ENCODE measurements around the gene CEP72.
"Not testable (repeated sequence)": the region's sequence is repeated elsewhere in the genome, so short reads cannot be mapped to it uniquely, and the experiment has no call there.

DNA sequence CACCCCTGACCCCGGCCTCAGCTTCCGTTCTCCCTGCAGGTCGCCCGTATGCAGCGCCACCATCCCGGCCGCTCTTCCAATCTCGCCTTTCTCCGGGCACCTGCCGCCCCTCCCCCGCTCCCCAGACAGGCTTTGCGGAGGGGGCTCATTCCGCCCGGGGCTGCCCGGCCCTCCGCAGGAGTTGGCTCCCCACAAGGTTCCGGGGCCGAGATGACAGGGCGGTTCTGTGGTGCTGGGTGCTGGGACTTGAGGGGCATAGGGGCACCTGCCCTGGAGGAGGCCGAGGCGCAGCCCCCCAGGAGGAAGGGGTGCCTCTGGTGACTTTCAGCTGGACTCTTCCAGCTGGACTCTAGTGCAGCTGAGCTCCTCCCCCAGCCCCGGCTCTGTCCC, 81.9 kb downstream of the CEP72 start:
- TF ChIP-seq, protein P1, sequence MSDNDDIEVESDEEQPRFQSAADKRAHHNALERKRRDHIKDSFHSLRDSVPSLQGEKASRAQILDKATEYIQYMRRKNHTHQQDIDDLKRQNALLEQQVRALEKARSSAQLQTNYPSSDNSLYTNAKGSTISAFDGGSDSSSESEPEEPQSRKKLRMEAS (IDR thresholded peaks at IDR 0.05; ENCODE audit: low read depth), result not testable (repeated sequence)
- TF ChIP-seq, protein P2, sequence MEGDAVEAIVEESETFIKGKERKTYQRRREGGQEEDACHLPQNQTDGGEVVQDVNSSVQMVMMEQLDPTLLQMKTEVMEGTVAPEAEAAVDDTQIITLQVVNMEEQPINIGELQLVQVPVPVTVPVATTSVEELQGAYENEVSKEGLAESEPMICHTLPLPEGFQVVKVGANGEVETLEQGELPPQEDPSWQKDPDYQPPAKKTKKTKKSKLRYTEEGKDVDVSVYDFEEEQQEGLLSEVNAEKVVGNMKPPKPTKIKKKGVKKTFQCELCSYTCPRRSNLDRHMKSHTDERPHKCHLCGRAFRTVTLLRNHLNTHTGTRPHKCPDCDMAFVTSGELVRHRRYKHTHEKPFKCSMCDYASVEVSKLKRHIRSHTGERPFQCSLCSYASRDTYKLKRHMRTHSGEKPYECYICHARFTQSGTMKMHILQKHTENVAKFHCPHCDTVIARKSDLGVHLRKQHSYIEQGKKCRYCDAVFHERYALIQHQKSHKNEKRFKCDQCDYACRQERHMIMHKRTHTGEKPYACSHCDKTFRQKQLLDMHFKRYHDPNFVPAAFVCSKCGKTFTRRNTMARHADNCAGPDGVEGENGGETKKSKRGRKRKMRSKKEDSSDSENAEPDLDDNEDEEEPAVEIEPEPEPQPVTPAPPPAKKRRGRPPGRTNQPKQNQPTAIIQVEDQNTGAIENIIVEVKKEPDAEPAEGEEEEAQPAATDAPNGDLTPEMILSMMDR (IDR thresholded peaks at IDR 0.05), result not testable (repeated sequence)
- not testable (repeated sequence) for TF ChIP-seq POLR2AphosphoS5 (IDR thresholded peaks at IDR 0.05; ENCODE audit: low read depth, low read length); SIN3A (IDR thresholded peaks at IDR 0.05; ENCODE audit: borderline replicate concordance, low read depth, low read length); SMC3 (IDR thresholded peaks at IDR 0.05; ENCODE audit: low read depth, low read length); MXI1 (IDR thresholded peaks at IDR 0.05; ENCODE audit: low read depth, low read length); RAD21 (IDR thresholded peaks at IDR 0.05; ENCODE audit: low read length); TAF1 (IDR thresholded peaks at IDR 0.05; ENCODE audit: borderline replicate concordance, low read depth, low read length); EZH2phosphoT487 (IDR thresholded peaks at IDR 0.05; ENCODE audit: borderline replicate concordance, low read depth); TCF12 (IDR thresholded peaks at IDR 0.05); JUND (IDR thresholded peaks at IDR 0.05); RXRA (IDR thresholded peaks at IDR 0.05; ENCODE audit: borderline replicate concordance, low read depth)
- TF ChIP-seq, protein P3, sequence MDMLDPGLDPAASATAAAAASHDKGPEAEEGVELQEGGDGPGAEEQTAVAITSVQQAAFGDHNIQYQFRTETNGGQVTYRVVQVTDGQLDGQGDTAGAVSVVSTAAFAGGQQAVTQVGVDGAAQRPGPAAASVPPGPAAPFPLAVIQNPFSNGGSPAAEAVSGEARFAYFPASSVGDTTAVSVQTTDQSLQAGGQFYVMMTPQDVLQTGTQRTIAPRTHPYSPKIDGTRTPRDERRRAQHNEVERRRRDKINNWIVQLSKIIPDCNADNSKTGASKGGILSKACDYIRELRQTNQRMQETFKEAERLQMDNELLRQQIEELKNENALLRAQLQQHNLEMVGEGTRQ (IDR thresholded peaks at IDR 0.05; ENCODE audit: borderline replicate concordance, low read depth, low read length), result not testable (repeated sequence)
- TF ChIP-seq, protein P4, sequence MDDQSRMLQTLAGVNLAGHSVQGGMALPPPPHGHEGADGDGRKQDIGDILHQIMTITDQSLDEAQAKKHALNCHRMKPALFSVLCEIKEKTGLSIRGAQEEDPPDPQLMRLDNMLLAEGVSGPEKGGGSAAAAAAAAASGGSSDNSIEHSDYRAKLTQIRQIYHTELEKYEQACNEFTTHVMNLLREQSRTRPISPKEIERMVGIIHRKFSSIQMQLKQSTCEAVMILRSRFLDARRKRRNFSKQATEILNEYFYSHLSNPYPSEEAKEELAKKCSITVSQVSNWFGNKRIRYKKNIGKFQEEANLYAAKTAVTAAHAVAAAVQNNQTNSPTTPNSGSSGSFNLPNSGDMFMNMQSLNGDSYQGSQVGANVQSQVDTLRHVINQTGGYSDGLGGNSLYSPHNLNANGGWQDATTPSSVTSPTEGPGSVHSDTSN (IDR thresholded peaks at IDR 0.05), result not testable (repeated sequence)

All from SK-N-SH (cell line).